Left lung (tissue), 10 donors: Measurements from ENCODE around the gene NR5A2. TPM values are rescaled to one million over a fixed set of nuclear protein-coding genes. Genes with fewer than 3 reads are reported as not detected.

Source experiments
- ATAC-seq: fragments of 200-7000 bp; cut with Tn5 transposase; one replicate; pipeline ENCODE4 v1.9.1; 2020; ENCODE audit warnings: moderate library complexity
- DNase-seq, 4 donors: peaks; one replicate each; pipeline ENCODE4 v3.0.0-alpha.2; 2013 to 2020
- H3K27ac ChIP-seq, 2 donors: fragments of 200-600 bp; sonication (generic) in 1 of 2; one replicate each; pipeline versions ENCODE4 v1.5.0 to v1.8.0; 2020 to 2021
- H3K27me3 ChIP-seq, 2 donors: fragments of 200-600 bp; sonication (generic) in 1 of 2; one replicate each; pipeline versions ENCODE4 v1.5.0 to v1.8.0; 2020 to 2021
- H3K36me3 ChIP-seq, 2 donors: fragments of 200-600 bp; sonication (generic) in 1 of 2; one replicate each; pipeline versions ENCODE4 v1.5.0 to v1.8.0; 2020 to 2021
- H3K4me1 ChIP-seq, 2 donors: fragments of 200-600 bp; one replicate each; pipeline ENCODE4 v1.8.0; 2021
- H3K4me3 ChIP-seq, 2 donors: fragments of 200-600 bp; sonication (generic) in 1 of 2; one replicate each; pipeline versions ENCODE4 v1.5.0 to v1.8.0; 2020 to 2021; ENCODE audit warnings: mild to moderate bottlenecking in 1 of 2
- H3K9me3 ChIP-seq, 2 donors: fragments of 200-600 bp; sonication (generic) in 1 of 2; one replicate each; pipeline versions ENCODE4 v1.5.0 to v1.8.0; 2020 to 2021
- intact Hi-C, 2 donors: fragments of 100-400 bp; cut with DNase I; formaldehyde crosslinking; loops; one replicate each; pipeline versions ENCODE4 v1.11.2 to v1.14.2; 2022
- polyA plus RNA-seq, 6 donors: library from polyadenylated mRNA; unstranded; fragments of 120-200 nt; gene quantifications; one replicate each; pipeline ENCODE4 v1.2.1, GENCODE V29; 2013; ENCODE audit not compliant: insufficient read length in 6 of 6
- total RNA-seq, 2 donors: library from RNA; stranded (reverse); fragmentation: NEBNext Ultra II Directional; extraction: Animal tissue kit (Norgen Biotek cat#: 25700); gene quantifications; one replicate each; pipeline ENCODE4 v1.2.1, GENCODE V29; 2021
- TF ChIP-seq, protein P1 (sequence below), 2 donors: fragments of 200-600 bp; sonication (generic) in 1 of 2; IDR thresholded peaks; one replicate each; pipeline versions ENCODE4 v1.5.0 to v1.8.0; 2021; ENCODE audit warnings: antibody characterized with exemption in 2 of 2
- donor health status: DM: no; HTN: yes; CAD: no.
- donor health status: DM: no; HTN: no; CAD: no.

The NR5A2 gene
- total and polyA plus RNA-seq, 8 donors, result 2.8 to 10.7 (median 8.2) TPM

DNA sequence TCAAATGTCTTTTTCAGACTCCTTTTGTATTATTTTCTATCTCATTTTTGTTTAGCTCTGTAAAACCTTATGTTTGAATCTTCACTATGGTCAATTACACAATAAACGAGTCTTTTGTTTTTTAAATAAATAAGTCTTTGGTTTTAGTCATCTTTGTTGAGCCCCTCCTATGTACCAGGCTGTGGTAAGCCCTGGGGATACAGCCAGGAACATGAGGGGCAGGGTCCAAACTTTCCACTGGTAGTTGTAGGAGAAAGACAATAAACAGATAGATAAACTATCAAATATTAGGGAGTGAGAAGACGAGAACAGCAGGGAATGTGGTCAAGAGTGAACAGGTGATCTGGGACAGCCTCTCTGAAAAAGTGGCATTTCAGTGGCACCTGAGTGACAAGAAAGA is 195.7 kb downstream of the NR5A2 start:
- no peak for DNase-seq
- no peak for ATAC-seq
- Histone ChIP-seq H3K4me1 (peaks cover 0 to 16% of the 10 kb centered on the region in 2 donors), H3K4me3 (no peak overlapping the region), H3K36me3 (no peaks in the 10 kb centered on the region), H3K27me3 (peaks cover 0 to 12% of the 10 kb centered on the region in 2 donors), H3K9me3 (no peaks in the 10 kb centered on the region), H3K27ac (no peak overlapping the region)
- intact Hi-C loops, result no loop called here
- TF ChIP-seq, protein P1, sequence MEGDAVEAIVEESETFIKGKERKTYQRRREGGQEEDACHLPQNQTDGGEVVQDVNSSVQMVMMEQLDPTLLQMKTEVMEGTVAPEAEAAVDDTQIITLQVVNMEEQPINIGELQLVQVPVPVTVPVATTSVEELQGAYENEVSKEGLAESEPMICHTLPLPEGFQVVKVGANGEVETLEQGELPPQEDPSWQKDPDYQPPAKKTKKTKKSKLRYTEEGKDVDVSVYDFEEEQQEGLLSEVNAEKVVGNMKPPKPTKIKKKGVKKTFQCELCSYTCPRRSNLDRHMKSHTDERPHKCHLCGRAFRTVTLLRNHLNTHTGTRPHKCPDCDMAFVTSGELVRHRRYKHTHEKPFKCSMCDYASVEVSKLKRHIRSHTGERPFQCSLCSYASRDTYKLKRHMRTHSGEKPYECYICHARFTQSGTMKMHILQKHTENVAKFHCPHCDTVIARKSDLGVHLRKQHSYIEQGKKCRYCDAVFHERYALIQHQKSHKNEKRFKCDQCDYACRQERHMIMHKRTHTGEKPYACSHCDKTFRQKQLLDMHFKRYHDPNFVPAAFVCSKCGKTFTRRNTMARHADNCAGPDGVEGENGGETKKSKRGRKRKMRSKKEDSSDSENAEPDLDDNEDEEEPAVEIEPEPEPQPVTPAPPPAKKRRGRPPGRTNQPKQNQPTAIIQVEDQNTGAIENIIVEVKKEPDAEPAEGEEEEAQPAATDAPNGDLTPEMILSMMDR (IDR thresholded peaks at IDR 0.05), result no peak

DNA sequence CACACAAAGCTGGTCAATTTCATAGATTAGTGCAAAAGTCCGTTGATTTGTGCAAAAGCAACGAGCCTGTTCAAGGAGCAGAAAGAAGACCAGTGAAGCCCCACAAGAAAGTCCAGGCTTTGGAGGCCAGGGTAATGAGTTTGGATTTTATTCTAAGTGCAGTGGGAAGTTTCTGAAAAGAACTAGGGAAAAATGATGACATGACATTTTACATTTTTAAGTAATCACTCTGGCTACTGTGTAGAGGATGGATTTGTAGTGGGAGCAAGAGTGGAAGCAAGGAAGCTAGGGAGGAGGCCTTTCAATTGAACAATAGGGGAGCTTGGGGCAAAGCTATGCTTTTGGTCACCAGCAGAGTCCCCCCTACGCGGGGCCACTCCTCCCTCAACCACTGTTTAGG is 196.1 kb downstream of the NR5A2 start:
- no peak for ATAC-seq
- TF ChIP-seq, protein P1 (IDR thresholded peaks at IDR 0.05), result no peak
- peaks cover 0 to 12% of the 10 kb centered on the region in 2 donors for H3K27me3 ChIP-seq
- no peak for DNase-seq
- intact Hi-C loops, result no loop called here
- no peak overlapping the region for H3K27ac ChIP-seq
- no peaks in the 10 kb centered on the region for H3K36me3 ChIP-seq
- H3K4me1 ChIP-seq, result peaks cover 0 to 16% of the 10 kb centered on the region in 2 donors
- H3K9me3 ChIP-seq, result no peaks in the 10 kb centered on the region
- H3K4me3 ChIP-seq, result no peak overlapping the region

DNA sequence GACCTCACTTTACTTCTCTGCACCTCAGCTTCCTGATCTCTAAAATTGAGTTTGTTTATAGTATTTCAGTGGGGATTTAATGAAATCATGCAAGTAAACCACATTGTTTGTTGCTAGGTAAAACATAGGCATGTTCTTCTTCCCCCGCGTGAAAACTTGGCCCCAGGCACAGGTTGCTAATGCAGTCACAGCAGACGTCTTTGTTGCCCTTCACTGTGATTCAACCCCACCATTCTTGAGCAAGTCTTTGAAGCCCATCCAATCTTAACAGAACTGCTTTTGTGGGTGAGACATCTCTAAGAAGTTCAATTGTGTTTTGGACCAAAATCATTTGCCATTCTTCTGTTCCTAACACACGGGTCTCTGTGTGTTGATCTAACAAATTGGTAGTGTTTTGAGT is 196.8 kb downstream of the NR5A2 start:
- H3K27ac ChIP-seq, result no peak overlapping the region
- H3K9me3 ChIP-seq, result no peaks in the 10 kb centered on the region
- TF ChIP-seq, protein P1 (IDR thresholded peaks at IDR 0.05), result no peak
- peaks cover 0 to 12% of the 10 kb centered on the region in 2 donors for H3K27me3 ChIP-seq
- H3K36me3 ChIP-seq, result no peaks in the 10 kb centered on the region
- peaks cover 0 to 16% of the 10 kb centered on the region in 2 donors for H3K4me1 ChIP-seq
- DNase-seq (no peak), ATAC-seq (no peak)
- intact Hi-C loops, result no loop called here
- H3K4me3 ChIP-seq, result no peak overlapping the region

DNA sequence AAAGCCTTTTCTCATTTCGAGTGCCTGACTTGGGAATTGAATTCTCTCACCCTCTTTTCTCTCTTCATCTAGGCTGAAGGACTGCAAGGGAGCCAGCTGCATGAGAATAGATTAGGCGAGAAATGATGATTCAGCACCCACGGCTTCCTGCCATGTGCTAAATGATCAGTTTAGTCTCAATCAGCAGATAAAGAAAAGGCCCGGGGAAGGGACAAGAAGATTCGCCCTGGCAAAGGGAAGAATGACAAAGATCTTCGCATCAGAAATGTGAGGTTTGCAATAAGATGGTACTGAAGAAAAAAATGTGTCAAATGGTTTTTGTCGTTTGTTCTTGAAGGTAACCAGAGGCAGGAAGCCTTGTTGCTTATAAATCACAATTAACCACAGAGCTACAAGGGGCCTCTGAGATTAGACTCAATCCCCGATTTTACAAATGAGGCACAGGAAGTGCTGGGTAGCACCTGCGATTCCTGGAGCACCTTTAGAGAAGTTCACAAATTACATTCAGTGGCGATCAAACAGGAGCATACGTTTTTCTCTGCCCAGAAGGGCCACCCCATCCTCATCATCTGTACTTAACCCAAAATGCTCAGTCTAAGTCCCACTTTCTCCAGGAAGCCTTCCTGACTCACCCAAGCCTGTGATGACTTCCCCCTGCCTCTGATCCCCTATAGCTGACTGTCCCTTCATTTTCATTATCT is 198.9 kb downstream of the NR5A2 start:
- Histone ChIP-seq H3K4me1 (peaks cover 0 to 16% of the 10 kb centered on the region in 2 donors), H3K4me3 (no peak overlapping the region), H3K9me3 (no peaks in the 10 kb centered on the region), H3K36me3 (no peaks in the 10 kb centered on the region), H3K27ac (no peak overlapping the region), H3K27me3 (peaks cover 0 to 12% of the 10 kb centered on the region in 2 donors)
- ATAC-seq, result no peak
- DNase-seq, result no peak
- TF ChIP-seq, protein P1 (IDR thresholded peaks at IDR 0.05), result no peak
- intact Hi-C loops, result no loop called here

DNA sequence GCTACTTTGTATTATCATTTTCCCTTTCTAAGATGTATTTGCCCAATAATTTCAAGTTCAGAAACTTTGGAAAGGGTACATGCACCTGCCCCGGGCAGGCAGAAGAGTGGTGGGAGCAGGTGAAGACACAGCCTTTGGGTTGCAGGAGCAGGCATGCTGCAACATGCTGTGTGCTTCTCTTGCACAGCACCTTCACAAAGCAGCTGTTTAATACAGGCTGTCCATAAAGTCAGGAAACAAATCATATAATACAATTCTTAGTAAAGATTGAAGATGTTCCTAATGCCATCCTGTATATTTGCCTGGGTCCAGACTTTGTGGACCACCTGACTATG is 199.4 kb downstream of the NR5A2 start:
- Histone ChIP-seq H3K9me3 (no peaks in the 10 kb centered on the region), H3K36me3 (no peaks in the 10 kb centered on the region), H3K27me3 (peaks cover 0 to 12% of the 10 kb centered on the region in 2 donors), H3K27ac (no peak overlapping the region), H3K4me3 (no peak overlapping the region), H3K4me1 (peaks cover 0 to 16% of the 10 kb centered on the region in 2 donors)
- DNase-seq (no peak), ATAC-seq (no peak)
- TF ChIP-seq, protein P1 (IDR thresholded peaks at IDR 0.05), result no peak
- intact Hi-C loops, result no loop called here
